ENCODE results near the gene MTFR1L. TPM values are rescaled to one million over a fixed set of nuclear protein-coding genes. Genes with fewer than 3 reads are reported as not detected.

Gene MTFR1L
- polyA plus RNA-seq, 1 donor (not counting 4 experiments of a cell fraction or from before 2014, with no cell fraction given) = 31.6 TPM

- Histone ChIP-seq H3K9me1 (ENCODE audit: control insufficient read depth, extremely low read depth, insufficient read depth, low read length) (peaks cover 2% of the 10 kb centered on the region), H3K27ac (ENCODE audit: control insufficient read depth, insufficient read depth, low read length) (no peak overlapping the region), H4K20me1 (ENCODE audit: control insufficient read depth, extremely low read depth, insufficient read depth, low read length) (no peaks in the 10 kb centered on the region), H3K36me3 (ENCODE audit: control insufficient read depth in 2 of 2, extremely low read depth in 1 of 2, insufficient read depth in 2 of 2, low read length in 2 of 2) (peaks cover 11 to 26% of the 10 kb centered on the region in 2 experiments), H3K79me2 (ENCODE audit: control insufficient read depth, insufficient read depth, low read length) (no peaks in the 10 kb centered on the region), H3K9ac (ENCODE audit: control insufficient read depth, extremely low read depth, insufficient read depth, low read length) (no peak overlapping the region), H2AFZ (ENCODE audit: control insufficient read depth, low read length) (no peak overlapping the region), H3K4me2 (ENCODE audit: control insufficient read depth, extremely low read depth, insufficient read depth, low read depth, low read length) (no peak overlapping the region), H3K4me3 (ENCODE audit: control insufficient read depth in 2 of 3, extremely low read depth in 1 of 3, insufficient read depth in 2 of 3, low read depth in 1 of 3, low read length in 3 of 3) (no peak overlapping the region), H3K27me3 (ENCODE audit: control insufficient read depth, extremely low read depth, insufficient read depth, low read length) (no peaks in the 10 kb centered on the region), H3K4me1 (ENCODE audit: control insufficient read depth, extremely low read depth, insufficient read depth, low read length) (peaks cover 14% of the 10 kb centered on the region), H3K9me3 (ENCODE audit: control insufficient read depth, low read depth, low read length) (no peaks in the 10 kb centered on the region)
- FAIRE-seq (no peak), DNase-seq (ENCODE audit: low read depth, low spot score) (no peak)
- dilution Hi-C loops (cut with MboI; ENCODE audit: extremely low pct_ligation_motif_present, low sequenced_read_pairs) = no loop called here
- no peak for TF ChIP-seq CTCF (optimal IDR thresholded peaks at IDR 0.05 in 1 of 3, IDR thresholded peaks at IDR 0.05 in 1 of 3, conservative IDR thresholded peaks at IDR 0.05 in 1 of 3; ENCODE audit: extremely low read depth in 1 of 3, insufficient read depth in 2 of 3, low read length in 3 of 3)
- no peak for TF ChIP-seq EZH2 (IDR thresholded peaks at IDR 0.05; ENCODE audit: low read length)
Measured at GRCh38 chr1:25813734-25814471, 5.9 kb upstream of the MTFR1L start.

GRCh38 chr1:25814549-25815087, 5.1 kb upstream of the MTFR1L start:
- Histone ChIP-seq H3K9me3 (ENCODE audit: control insufficient read depth, low read depth, low read length) (no peaks in the 10 kb centered on the region), H3K9ac (ENCODE audit: control insufficient read depth, extremely low read depth, insufficient read depth, low read length) (no peak overlapping the region), H3K79me2 (ENCODE audit: control insufficient read depth, insufficient read depth, low read length) (no peaks in the 10 kb centered on the region), H3K27ac (ENCODE audit: control insufficient read depth, insufficient read depth, low read length) (no peak overlapping the region), H4K20me1 (ENCODE audit: control insufficient read depth, extremely low read depth, insufficient read depth, low read length) (no peaks in the 10 kb centered on the region), H2AFZ (ENCODE audit: control insufficient read depth, low read length) (no peak overlapping the region), H3K36me3 (ENCODE audit: control insufficient read depth in 2 of 2, extremely low read depth in 1 of 2, insufficient read depth in 2 of 2, low read length in 2 of 2) (peaks cover 7 to 22% of the 10 kb centered on the region in 2 experiments), H3K4me1 (ENCODE audit: control insufficient read depth, extremely low read depth, insufficient read depth, low read length) (peaks cover 16% of the 10 kb centered on the region), H3K4me2 (ENCODE audit: control insufficient read depth, extremely low read depth, insufficient read depth, low read depth, low read length) (no peak overlapping the region), H3K4me3 (ENCODE audit: control insufficient read depth in 2 of 3, extremely low read depth in 1 of 3, insufficient read depth in 2 of 3, low read depth in 1 of 3, low read length in 3 of 3) (no peak overlapping the region), H3K9me1 (ENCODE audit: control insufficient read depth, extremely low read depth, insufficient read depth, low read length) (peaks cover 2% of the 10 kb centered on the region), H3K27me3 (ENCODE audit: control insufficient read depth, extremely low read depth, insufficient read depth, low read length) (no peaks in the 10 kb centered on the region)
- dilution Hi-C loops (cut with MboI; ENCODE audit: extremely low pct_ligation_motif_present, low sequenced_read_pairs) = no loop called here
- no peak for TF ChIP-seq EZH2 (IDR thresholded peaks at IDR 0.05; ENCODE audit: low read length)
- no peak for TF ChIP-seq CTCF (optimal IDR thresholded peaks at IDR 0.05 in 1 of 3, IDR thresholded peaks at IDR 0.05 in 1 of 3, conservative IDR thresholded peaks at IDR 0.05 in 1 of 3; ENCODE audit: extremely low read depth in 1 of 3, insufficient read depth in 2 of 3, low read length in 3 of 3)
- DNase-seq (ENCODE audit: low read depth, low spot score) (no peak), FAIRE-seq (no peak)
